Ishikawa (cell line): Measurements from ENCODE around the gene GPRIN2.

Source experiments
- CEBPB ChIP-seq: IDR thresholded peaks from 2 replicates; pipeline ENCODE4 v1.6.1; 2012
- CREB1 ChIP-seq: IDR thresholded peaks from 2 replicates; pipeline ENCODE4 v1.6.1; 2012; ENCODE audit warnings: low read depth
- EGR1 ChIP-seq: IDR thresholded peaks from 2 replicates; pipeline ENCODE4 v1.6.1; 2012
- EP300 ChIP-seq: IDR thresholded peaks from 2 replicates; pipeline ENCODE4 v1.6.1; 2012; ENCODE audit warnings: borderline replicate concordance
- NFIC ChIP-seq: IDR thresholded peaks from 2 replicates; pipeline ENCODE4 v1.6.1; 2012
- RAD21 ChIP-seq: IDR thresholded peaks from 2 replicates; pipeline ENCODE4 v1.6.1; 2012; ENCODE audit warnings: low read depth
- TAF1 ChIP-seq: IDR thresholded peaks from 2 replicates; pipeline ENCODE4 v1.6.1; 2012; ENCODE audit warnings: low read depth, mild to moderate bottlenecking
- TEAD4 ChIP-seq: IDR thresholded peaks from 2 replicates; pipeline ENCODE4 v1.6.1; 2012
- YY1 ChIP-seq: IDR thresholded peaks from 2 replicates; pipeline ENCODE4 v1.6.1; 2012; ENCODE audit warnings: low read depth
- TF ChIP-seq, protein P1 (sequence below): IDR thresholded peaks from 2 replicates; pipeline ENCODE4 v1.6.1; 2012
- TF ChIP-seq, protein P2 (sequence below): IDR thresholded peaks from 2 replicates; pipeline ENCODE4 v1.6.1; 2012; ENCODE audit warnings: low read depth, mild to moderate bottlenecking
- TF ChIP-seq, protein P3 (sequence below): IDR thresholded peaks from 2 replicates; pipeline ENCODE4 v1.6.1; 2012

DNA sequence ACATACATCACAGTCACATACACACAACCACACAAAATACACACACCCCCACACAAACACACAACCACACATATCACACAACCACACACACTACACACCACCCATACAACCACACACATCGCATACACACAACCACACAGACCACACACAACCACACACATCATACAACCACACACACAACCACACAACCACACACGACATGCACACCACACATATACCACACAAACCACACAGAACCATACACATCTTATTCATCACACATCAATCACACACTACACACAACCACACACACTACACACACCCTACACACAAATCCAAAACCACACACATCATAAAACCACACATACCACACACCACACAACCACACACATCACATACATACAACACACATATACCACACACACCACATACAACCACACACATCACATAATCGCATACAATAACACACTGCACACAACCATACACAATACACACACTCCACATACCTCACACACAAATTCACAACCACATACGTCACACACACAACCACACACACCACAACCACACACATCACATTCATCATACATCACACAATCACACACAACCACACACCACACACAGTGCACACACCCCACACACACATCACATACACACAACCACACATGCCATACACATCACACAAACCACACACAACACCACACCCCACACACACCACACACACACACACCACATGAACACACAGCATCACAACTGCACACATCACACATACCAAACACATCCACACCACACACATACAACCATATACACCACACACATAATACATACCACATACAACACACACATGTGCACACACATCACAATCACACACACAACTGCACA lies 30.4 kb downstream of the GPRIN2 start:
- TF ChIP-seq RAD21 (no peak), EP300 (no peak), CREB1 (no peak), TAF1 (no peak), TEAD4 (no peak), CEBPB (no peak), NFIC (no peak), YY1 (no peak), EGR1 (no peak)
- TF ChIP-seq, protein P1, sequence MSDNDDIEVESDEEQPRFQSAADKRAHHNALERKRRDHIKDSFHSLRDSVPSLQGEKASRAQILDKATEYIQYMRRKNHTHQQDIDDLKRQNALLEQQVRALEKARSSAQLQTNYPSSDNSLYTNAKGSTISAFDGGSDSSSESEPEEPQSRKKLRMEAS, result no peak
- TF ChIP-seq, protein P2, sequence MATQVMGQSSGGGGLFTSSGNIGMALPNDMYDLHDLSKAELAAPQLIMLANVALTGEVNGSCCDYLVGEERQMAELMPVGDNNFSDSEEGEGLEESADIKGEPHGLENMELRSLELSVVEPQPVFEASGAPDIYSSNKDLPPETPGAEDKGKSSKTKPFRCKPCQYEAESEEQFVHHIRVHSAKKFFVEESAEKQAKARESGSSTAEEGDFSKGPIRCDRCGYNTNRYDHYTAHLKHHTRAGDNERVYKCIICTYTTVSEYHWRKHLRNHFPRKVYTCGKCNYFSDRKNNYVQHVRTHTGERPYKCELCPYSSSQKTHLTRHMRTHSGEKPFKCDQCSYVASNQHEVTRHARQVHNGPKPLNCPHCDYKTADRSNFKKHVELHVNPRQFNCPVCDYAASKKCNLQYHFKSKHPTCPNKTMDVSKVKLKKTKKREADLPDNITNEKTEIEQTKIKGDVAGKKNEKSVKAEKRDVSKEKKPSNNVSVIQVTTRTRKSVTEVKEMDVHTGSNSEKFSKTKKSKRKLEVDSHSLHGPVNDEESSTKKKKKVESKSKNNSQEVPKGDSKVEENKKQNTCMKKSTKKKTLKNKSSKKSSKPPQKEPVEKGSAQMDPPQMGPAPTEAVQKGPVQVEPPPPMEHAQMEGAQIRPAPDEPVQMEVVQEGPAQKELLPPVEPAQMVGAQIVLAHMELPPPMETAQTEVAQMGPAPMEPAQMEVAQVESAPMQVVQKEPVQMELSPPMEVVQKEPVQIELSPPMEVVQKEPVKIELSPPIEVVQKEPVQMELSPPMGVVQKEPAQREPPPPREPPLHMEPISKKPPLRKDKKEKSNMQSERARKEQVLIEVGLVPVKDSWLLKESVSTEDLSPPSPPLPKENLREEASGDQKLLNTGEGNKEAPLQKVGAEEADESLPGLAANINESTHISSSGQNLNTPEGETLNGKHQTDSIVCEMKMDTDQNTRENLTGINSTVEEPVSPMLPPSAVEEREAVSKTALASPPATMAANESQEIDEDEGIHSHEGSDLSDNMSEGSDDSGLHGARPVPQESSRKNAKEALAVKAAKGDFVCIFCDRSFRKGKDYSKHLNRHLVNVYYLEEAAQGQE, result no peak
- TF ChIP-seq, protein P3, sequence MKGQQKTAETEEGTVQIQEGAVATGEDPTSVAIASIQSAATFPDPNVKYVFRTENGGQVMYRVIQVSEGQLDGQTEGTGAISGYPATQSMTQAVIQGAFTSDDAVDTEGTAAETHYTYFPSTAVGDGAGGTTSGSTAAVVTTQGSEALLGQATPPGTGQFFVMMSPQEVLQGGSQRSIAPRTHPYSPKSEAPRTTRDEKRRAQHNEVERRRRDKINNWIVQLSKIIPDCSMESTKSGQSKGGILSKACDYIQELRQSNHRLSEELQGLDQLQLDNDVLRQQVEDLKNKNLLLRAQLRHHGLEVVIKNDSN, result no peak
